CD4-positive, alpha-beta T cell treated with Interleukin-21 for 1 hour (primary cell): ENCODE data around the gene ZFTA.
A peak's percentile ranks its signal among the peaks of the same experiment; 100 is the strongest.
"Not testable (repeated sequence)": the region's sequence is repeated elsewhere in the genome, so short reads cannot be mapped to it uniquely, and the experiment has no call there.

ENCODE experiments used
- DNase-seq: peaks from one replicate; pipeline ENCODE4 v3.0.0-alpha.2; 2020

The ZFTA gene

GRCh38 chr11:63768237-63769041, at the start of gene ZFTA:
Gene ZFTA, minus strand, starts transcription at chr11:63768775. Its CDS starts 153 bp downstream, at chr11:63768622.
- peak; percentile 60 for DNase-seq

GRCh38 chr11:63817758-63818498, 49.4 kb upstream of the ZFTA start:
- DNase-seq = no peak

- DNase-seq = no peak
Measured at GRCh38 chr11:63816732-63817131, 48.2 kb upstream of the ZFTA start.

- no peak for DNase-seq
Measured at GRCh38 chr11:63816166-63816565, 47.6 kb upstream of the ZFTA start.

- no peak for DNase-seq
Measured at GRCh38 chr11:63814383-63814736, 45.8 kb upstream of the ZFTA start.

GRCh38 chr11:63813563-63814382, 45.2 kb upstream of the ZFTA start:
- peak; percentile 35 for DNase-seq

GRCh38 chr11:63813035-63813562, 44.5 kb upstream of the ZFTA start, which contains the start of gene SPINDOC:
Gene SPINDOC, plus strand, starts transcription at chr11:63813456. Its CDS starts 231 bp downstream, at chr11:63813687.
- DNase-seq = peak; percentile 79

- no peak for DNase-seq
Measured at GRCh38 chr11:63811522-63811921, 42.9 kb upstream of the ZFTA start.

GRCh38 chr11:63810383-63810782, 41.8 kb upstream of the ZFTA start:
- not testable (repeated sequence) for DNase-seq

- DNase-seq = no peak
Measured at GRCh38 chr11:63805844-63806415, 37.4 kb upstream of the ZFTA start.

- DNase-seq = no peak
Measured at GRCh38 chr11:63804259-63804658, 35.7 kb upstream of the ZFTA start.

GRCh38 chr11:63802637-63803414, 34.3 kb upstream of the ZFTA start:
- no peak for DNase-seq

GRCh38 chr11:63800921-63801320, 32.3 kb upstream of the ZFTA start:
- no peak for DNase-seq

GRCh38 chr11:63795066-63795465, 26.5 kb upstream of the ZFTA start:
- DNase-seq = no peak

- DNase-seq = no peak
Measured at GRCh38 chr11:63793161-63793560, 24.6 kb upstream of the ZFTA start.

- DNase-seq = no peak
Measured at GRCh38 chr11:63791495-63792167, 23.1 kb upstream of the ZFTA start.

GRCh38 chr11:63785823-63786222, 17.2 kb upstream of the ZFTA start:
- DNase-seq = no peak

- DNase-seq = no peak
Measured at GRCh38 chr11:63783925-63784592, 15.5 kb upstream of the ZFTA start.

GRCh38 chr11:63782749-63783148, 14.2 kb upstream of the ZFTA start:
- no peak for DNase-seq

GRCh38 chr11:63779039-63779438, 10.5 kb upstream of the ZFTA start:
- DNase-seq = no peak

- no peak for DNase-seq
Measured at GRCh38 chr11:63775191-63775590, 6.6 kb upstream of the ZFTA start.
